DOHH2 (cell line): ENCODE measurements around the gene CPNE8.

ENCODE experiments used
- H3F3A ChIP-seq: fragments of 200-600 bp; sonication (generic), shearing (Covaris generic); 2 replicates; pipeline ENCODE4 v1.6.0; 2016; ENCODE audit warnings: antibody characterized with exemption, mild to moderate bottlenecking; ENCODE audit not compliant: control insufficient read depth, insufficient read depth
- H3K27ac ChIP-seq: fragments of 200-600 bp; sonication (generic); 2 replicates; pipeline ENCODE4 v1.5.1; 2014; ENCODE audit warnings: low read depth, mild to moderate bottlenecking, low read length, moderate library complexity
- H3K27me3 ChIP-seq: fragments of 200-600 bp; sonication (generic); 2 replicates; pipeline ENCODE4 v1.6.1; 2014; ENCODE audit warnings: mild to moderate bottlenecking, low read length, mixed read lengths; ENCODE audit not compliant: control insufficient read depth
- H3K36me3 ChIP-seq: fragments of 200-600 bp; sonication (generic); 2 replicates; pipeline ENCODE4 v1.6.1; 2014; ENCODE audit warnings: mild to moderate bottlenecking, low read length, moderate library complexity, mixed read lengths; ENCODE audit not compliant: control insufficient read depth
- H3K4me1 ChIP-seq: fragments of 200-600 bp; sonication (generic); 2 replicates; pipeline ENCODE4 v1.6.1; 2014; ENCODE audit warnings: mild to moderate bottlenecking, low read length, mixed read lengths; ENCODE audit not compliant: control insufficient read depth
- H3K4me2 ChIP-seq: fragments of 200-600 bp; sonication (generic); 2 replicates; pipeline ENCODE4 v1.6.0; 2014; ENCODE audit warnings: mild to moderate bottlenecking, low read length, moderate library complexity
- H3K4me3 ChIP-seq: fragments of 200-600 bp; sonication (generic); 2 replicates; pipeline ENCODE4 v1.5.1; 2014; ENCODE audit warnings: mild to moderate bottlenecking, low read length, mixed read lengths
- H3K79me2 ChIP-seq: fragments of 200-600 bp; sonication (generic); 2 replicates; pipeline ENCODE4 v1.6.1; 2014; ENCODE audit warnings: mild to moderate bottlenecking, low read length, mixed read lengths; ENCODE audit not compliant: control insufficient read depth
- H3K9me2 ChIP-seq: fragments of 200-600 bp; sonication (generic); replicated peaks from 2 replicates; pipeline ENCODE4 v1.6.1; 2014; ENCODE audit warnings: mild to moderate bottlenecking, low read length, mixed read lengths; ENCODE audit not compliant: control insufficient read depth
- H3K9me3 ChIP-seq: fragments of 200-600 bp; sonication (generic); 2 replicates; pipeline ENCODE4 v1.6.1; 2014; ENCODE audit warnings: antibody characterized with exemption, low read length, mixed read lengths; ENCODE audit not compliant: control insufficient read depth, insufficient read depth
- H4K20me1 ChIP-seq: fragments of 200-600 bp; sonication (generic); 2 replicates; pipeline ENCODE4 v1.6.0; 2014; ENCODE audit warnings: low read depth, mild to moderate bottlenecking, antibody characterized with exemption, low read length, moderate library complexity; ENCODE audit not compliant: control insufficient read depth, insufficient read depth
- CTCF ChIP-seq: fragments of 200-600 bp; sonication (generic); IDR thresholded peaks from one replicate; pipeline ENCODE4 v1.5.1; 2014; ENCODE audit warnings: antibody characterized with exemption, mild to moderate bottlenecking, low read depth, low read length; ENCODE audit not compliant: poor library complexity, severe bottlenecking
- EZH2phosphoT487 ChIP-seq: fragments of 200-600 bp; sonication (generic); IDR thresholded peaks from 2 replicates; pipeline ENCODE4 v1.6.1; 2017; ENCODE audit warnings: borderline replicate concordance, mild to moderate bottlenecking, antibody characterized with exemption, low read length, moderate library complexity, mixed read lengths

Gene CPNE8

DNA sequence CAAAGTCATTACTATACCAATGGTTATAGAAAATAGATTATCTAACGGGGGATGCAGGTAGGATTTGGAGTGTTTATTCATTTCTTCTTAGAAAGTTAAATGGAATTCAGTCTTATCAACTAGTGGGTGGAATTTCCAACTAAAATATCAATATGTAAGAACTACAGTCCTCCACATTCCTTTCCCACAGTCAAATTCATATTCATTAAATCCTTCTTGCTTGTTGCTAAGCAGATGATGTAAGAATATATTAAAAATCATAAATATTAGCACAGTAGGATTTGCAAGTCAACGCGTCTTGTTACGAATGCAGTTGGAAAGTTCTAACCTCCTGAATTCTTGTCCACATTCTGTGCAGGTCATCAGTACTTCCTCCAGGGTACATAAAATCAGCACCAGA is 259.2 kb downstream of the CPNE8 start:
- Histone ChIP-seq H3K36me3 (no peaks in the 10 kb centered on the region), H3K4me1 (no peaks in the 10 kb centered on the region), H4K20me1 (no peaks in the 10 kb centered on the region), H3K4me2 (no peak overlapping the region), H3K27me3 (no peaks in the 10 kb centered on the region), H3K4me3 (no peak overlapping the region), H3K27ac (no peak overlapping the region), H3F3A (no peaks in the 10 kb centered on the region), H3K79me2 (no peaks in the 10 kb centered on the region), H3K9me3 (no peaks in the 10 kb centered on the region), H3K9me2 (no peaks in the 10 kb centered on the region)
- TF ChIP-seq EZH2phosphoT487 (no peak), CTCF (no peak)

- no peaks in the 10 kb centered on the region for H3K36me3 ChIP-seq
- no peaks in the 10 kb centered on the region for H3K9me3 ChIP-seq
- H3K79me2 ChIP-seq: no peaks in the 10 kb centered on the region
- H3K4me2 ChIP-seq: no peak overlapping the region
- H3K4me1 ChIP-seq: no peaks in the 10 kb centered on the region
- no peak overlapping the region for H3K27ac ChIP-seq
- no peaks in the 10 kb centered on the region for H3K27me3 ChIP-seq
- no peaks in the 10 kb centered on the region for H3F3A ChIP-seq
- no peaks in the 10 kb centered on the region for H4K20me1 ChIP-seq
- TF ChIP-seq CTCF: no peak
- TF ChIP-seq EZH2phosphoT487: no peak
- H3K4me3 ChIP-seq: no peak overlapping the region
- H3K9me2 ChIP-seq: no peaks in the 10 kb centered on the region
Observed at GRCh38 chr12:38639625-38640024, 265.8 kb downstream of the CPNE8 start.

GRCh38 chr12:38638401-38638800 is 267.0 kb downstream of the CPNE8 start:
- TF ChIP-seq EZH2phosphoT487: no peak
- TF ChIP-seq CTCF: no peak
- H3K4me2 ChIP-seq: no peak overlapping the region
- H3K36me3 ChIP-seq: no peaks in the 10 kb centered on the region
- H3K9me2 ChIP-seq: no peaks in the 10 kb centered on the region
- no peaks in the 10 kb centered on the region for H3F3A ChIP-seq
- no peak overlapping the region for H3K27ac ChIP-seq
- no peaks in the 10 kb centered on the region for H3K9me3 ChIP-seq
- no peaks in the 10 kb centered on the region for H3K4me1 ChIP-seq
- H3K79me2 ChIP-seq: no peaks in the 10 kb centered on the region
- H4K20me1 ChIP-seq: no peaks in the 10 kb centered on the region
- no peak overlapping the region for H3K4me3 ChIP-seq
- no peaks in the 10 kb centered on the region for H3K27me3 ChIP-seq

GRCh38 chr12:38633511-38633910 is 271.9 kb downstream of the CPNE8 start:
- Histone ChIP-seq H3K4me1 (no peaks in the 10 kb centered on the region), H4K20me1 (no peaks in the 10 kb centered on the region), H3K4me3 (no peak overlapping the region), H3K4me2 (no peak overlapping the region), H3K79me2 (no peaks in the 10 kb centered on the region), H3K9me2 (no peaks in the 10 kb centered on the region), H3K27me3 (no peaks in the 10 kb centered on the region), H3K36me3 (no peaks in the 10 kb centered on the region), H3F3A (no peaks in the 10 kb centered on the region), H3K27ac (no peak overlapping the region), H3K9me3 (no peaks in the 10 kb centered on the region)
- no peak for TF ChIP-seq CTCF
- TF ChIP-seq EZH2phosphoT487: no peak
